ENCODE data around the gene CUL7.
A peak's percentile ranks its signal among the peaks of the same experiment; 100 is the strongest.

DNA sequence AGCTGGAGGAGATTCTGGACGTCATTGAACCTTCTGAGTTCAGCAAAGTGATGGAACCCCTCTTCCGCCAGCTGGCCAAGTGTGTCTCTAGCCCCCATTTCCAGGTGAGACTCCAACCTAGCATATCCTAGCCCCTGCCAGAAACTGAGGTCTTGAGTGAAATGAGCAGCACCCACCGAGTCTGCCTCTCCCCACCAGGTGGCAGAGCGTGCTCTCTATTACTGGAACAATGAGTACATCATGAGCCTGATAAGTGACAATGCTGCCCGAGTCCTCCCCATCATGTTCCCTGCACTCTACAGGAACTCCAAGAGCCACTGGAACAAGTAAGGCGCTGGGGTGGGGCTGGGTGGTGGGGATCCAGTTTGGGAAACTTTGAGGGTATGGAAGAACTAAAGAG lies 44.5 kb downstream of the CUL7 start:
- TF ChIP-seq EZH2 (IDR thresholded peaks at IDR 0.05; ENCODE audit: low read depth): no peak
- TF ChIP-seq, protein P1, sequence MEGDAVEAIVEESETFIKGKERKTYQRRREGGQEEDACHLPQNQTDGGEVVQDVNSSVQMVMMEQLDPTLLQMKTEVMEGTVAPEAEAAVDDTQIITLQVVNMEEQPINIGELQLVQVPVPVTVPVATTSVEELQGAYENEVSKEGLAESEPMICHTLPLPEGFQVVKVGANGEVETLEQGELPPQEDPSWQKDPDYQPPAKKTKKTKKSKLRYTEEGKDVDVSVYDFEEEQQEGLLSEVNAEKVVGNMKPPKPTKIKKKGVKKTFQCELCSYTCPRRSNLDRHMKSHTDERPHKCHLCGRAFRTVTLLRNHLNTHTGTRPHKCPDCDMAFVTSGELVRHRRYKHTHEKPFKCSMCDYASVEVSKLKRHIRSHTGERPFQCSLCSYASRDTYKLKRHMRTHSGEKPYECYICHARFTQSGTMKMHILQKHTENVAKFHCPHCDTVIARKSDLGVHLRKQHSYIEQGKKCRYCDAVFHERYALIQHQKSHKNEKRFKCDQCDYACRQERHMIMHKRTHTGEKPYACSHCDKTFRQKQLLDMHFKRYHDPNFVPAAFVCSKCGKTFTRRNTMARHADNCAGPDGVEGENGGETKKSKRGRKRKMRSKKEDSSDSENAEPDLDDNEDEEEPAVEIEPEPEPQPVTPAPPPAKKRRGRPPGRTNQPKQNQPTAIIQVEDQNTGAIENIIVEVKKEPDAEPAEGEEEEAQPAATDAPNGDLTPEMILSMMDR (conservative IDR thresholded peaks at IDR 0.05): peak; percentile 62

All from PC-9 (cell line).